ENCODE results near the gene DSCAM.

DSCAM gene

DNA sequence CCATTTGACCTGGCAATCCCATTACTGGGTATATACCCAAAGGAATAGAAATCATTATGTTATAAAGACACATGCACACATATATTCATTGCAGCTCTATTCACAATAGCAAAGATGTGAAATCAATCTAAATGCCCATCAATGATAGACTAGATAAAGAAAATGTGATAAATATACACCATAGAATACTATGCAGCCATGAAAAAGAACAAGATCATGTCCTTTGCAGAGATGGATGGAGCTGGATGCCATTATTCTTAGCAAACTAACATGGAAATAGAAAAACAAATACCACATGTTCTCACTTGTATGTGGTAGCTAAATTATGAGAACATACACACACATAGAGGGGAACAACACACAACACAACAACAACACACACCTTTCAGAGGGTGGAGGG, 731.2 kb downstream of the DSCAM start:
- Histone ChIP-seq H3K9me3 (ENCODE audit: control insufficient read depth, low read length) (no peaks in the 10 kb centered on the region), H3K4me1 (ENCODE audit: control insufficient read depth, insufficient read depth, low read length, poor library complexity, severe bottlenecking) (no peaks in the 10 kb centered on the region), H3K36me3 (ENCODE audit: control insufficient read depth, insufficient read depth, low read length) (no peaks in the 10 kb centered on the region), H3K27me3 (replicated peaks; ENCODE audit: control insufficient read depth, insufficient read depth, low read length, poor library complexity, severe bottlenecking) (no peaks in the 10 kb centered on the region), H3K27ac (ENCODE audit: insufficient read depth, low read length, poor library complexity, severe bottlenecking) (no peak overlapping the region), H3K4me3 (ENCODE audit: insufficient read depth, low read depth, low read length, poor library complexity, severe bottlenecking) (no peak overlapping the region)
- DNase-seq: no peak

DNA sequence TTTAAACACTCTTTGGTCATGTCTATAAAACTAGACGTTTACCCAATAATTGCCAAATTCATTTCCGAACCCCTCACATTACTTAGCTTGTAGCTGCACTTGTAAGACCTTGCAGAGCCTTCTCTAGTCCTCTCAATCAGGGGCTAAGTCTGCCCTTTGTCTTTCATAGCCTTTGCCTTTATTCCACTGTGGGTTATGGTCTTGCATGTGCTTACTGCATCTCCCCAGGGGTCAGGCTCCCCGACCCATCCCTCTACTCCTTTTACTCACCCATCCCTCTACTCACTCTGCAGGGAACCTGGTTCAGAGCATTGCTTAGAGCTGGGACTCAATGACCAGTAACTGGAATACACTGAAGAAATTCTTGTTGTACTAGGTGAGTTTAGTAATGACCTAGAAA, 744.3 kb downstream of the DSCAM start:
- H3K27ac ChIP-seq (ENCODE audit: insufficient read depth, low read length, poor library complexity, severe bottlenecking): no peak overlapping the region
- H3K36me3 ChIP-seq (ENCODE audit: control insufficient read depth, insufficient read depth, low read length): no peaks in the 10 kb centered on the region
- no peaks in the 10 kb centered on the region for H3K9me3 ChIP-seq (ENCODE audit: control insufficient read depth, low read length)
- no peak overlapping the region for H3K4me3 ChIP-seq (ENCODE audit: insufficient read depth, low read depth, low read length, poor library complexity, severe bottlenecking)
- no peak for DNase-seq
- H3K27me3 ChIP-seq (replicated peaks; ENCODE audit: control insufficient read depth, insufficient read depth, low read length, poor library complexity, severe bottlenecking): no peaks in the 10 kb centered on the region
- no peaks in the 10 kb centered on the region for H3K4me1 ChIP-seq (ENCODE audit: control insufficient read depth, insufficient read depth, low read length, poor library complexity, severe bottlenecking)

DNA sequence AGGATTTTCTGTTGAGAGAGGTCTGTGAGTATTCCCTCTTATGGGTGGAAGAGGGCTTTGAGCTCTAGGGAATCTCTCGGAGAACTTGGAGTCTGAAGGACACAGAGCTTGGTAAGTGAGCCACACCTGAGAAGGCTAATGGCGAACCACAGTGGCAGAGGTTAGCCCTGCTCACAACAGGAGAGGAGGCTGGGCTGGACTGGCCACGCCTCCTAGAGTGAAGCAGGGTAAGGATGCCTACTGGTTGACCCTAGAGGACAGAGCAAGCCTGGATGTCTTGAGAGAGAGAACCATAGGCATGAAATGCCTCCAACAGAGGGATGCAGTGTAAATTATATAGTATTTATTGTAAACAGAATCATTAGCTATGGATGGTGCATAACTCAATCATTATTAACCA, 747.1 kb downstream of the DSCAM start:
- no peaks in the 10 kb centered on the region for H3K4me1 ChIP-seq (ENCODE audit: control insufficient read depth, insufficient read depth, low read length, poor library complexity, severe bottlenecking)
- no peaks in the 10 kb centered on the region for H3K27me3 ChIP-seq (replicated peaks; ENCODE audit: control insufficient read depth, insufficient read depth, low read length, poor library complexity, severe bottlenecking)
- H3K9me3 ChIP-seq (ENCODE audit: control insufficient read depth, low read length): no peaks in the 10 kb centered on the region
- H3K4me3 ChIP-seq (ENCODE audit: insufficient read depth, low read depth, low read length, poor library complexity, severe bottlenecking): no peak overlapping the region
- no peak overlapping the region for H3K27ac ChIP-seq (ENCODE audit: insufficient read depth, low read length, poor library complexity, severe bottlenecking)
- no peaks in the 10 kb centered on the region for H3K36me3 ChIP-seq (ENCODE audit: control insufficient read depth, insufficient read depth, low read length)
- DNase-seq: no peak

DNA sequence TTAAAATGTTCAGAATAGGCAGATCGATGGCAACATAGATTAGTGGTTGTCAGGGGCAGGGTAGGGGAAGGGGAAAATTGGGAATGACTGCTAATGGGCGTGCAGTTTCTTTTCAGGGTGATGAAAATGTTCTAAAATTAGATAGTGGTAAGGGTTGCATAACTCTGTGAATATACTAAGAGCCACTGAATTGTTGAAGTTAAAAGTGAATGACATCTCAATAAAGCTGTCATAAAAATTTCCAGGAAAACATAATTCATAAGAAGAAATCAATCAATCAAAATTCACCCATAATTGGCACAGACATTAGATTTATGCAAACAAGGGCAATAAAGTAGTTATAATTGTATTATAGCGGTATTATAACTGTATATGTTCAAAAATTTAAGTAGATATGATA, 751.5 kb downstream of the DSCAM start:
- Histone ChIP-seq H3K4me3 (ENCODE audit: insufficient read depth, low read depth, low read length, poor library complexity, severe bottlenecking) (no peak overlapping the region), H3K27me3 (replicated peaks; ENCODE audit: control insufficient read depth, insufficient read depth, low read length, poor library complexity, severe bottlenecking) (no peaks in the 10 kb centered on the region), H3K36me3 (ENCODE audit: control insufficient read depth, insufficient read depth, low read length) (no peaks in the 10 kb centered on the region), H3K9me3 (ENCODE audit: control insufficient read depth, low read length) (no peaks in the 10 kb centered on the region), H3K27ac (ENCODE audit: insufficient read depth, low read length, poor library complexity, severe bottlenecking) (no peak overlapping the region), H3K4me1 (ENCODE audit: control insufficient read depth, insufficient read depth, low read length, poor library complexity, severe bottlenecking) (no peaks in the 10 kb centered on the region)
- no peak for DNase-seq

DNA sequence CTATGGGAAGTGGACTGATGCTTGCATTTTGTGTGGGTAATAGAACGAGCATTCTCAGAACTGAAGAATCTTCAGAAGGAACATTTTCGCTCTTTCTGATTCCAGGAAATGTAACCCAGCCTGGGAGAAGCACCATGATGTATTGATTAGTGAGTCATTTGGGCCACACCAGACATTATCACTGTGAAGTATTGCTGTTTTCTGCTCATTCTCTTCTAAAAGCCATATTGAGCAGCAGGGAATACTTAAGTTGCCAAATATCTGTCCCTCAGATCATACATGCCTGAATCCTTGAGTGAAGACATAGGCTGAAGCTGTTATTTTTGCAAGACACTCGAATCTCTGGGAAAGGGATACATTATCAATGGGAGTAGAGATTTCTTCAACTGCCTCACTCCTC, 766.6 kb downstream of the DSCAM start:
- H3K36me3 ChIP-seq (ENCODE audit: control insufficient read depth, insufficient read depth, low read length): no peaks in the 10 kb centered on the region
- no peaks in the 10 kb centered on the region for H3K9me3 ChIP-seq (ENCODE audit: control insufficient read depth, low read length)
- H3K27me3 ChIP-seq (replicated peaks; ENCODE audit: control insufficient read depth, insufficient read depth, low read length, poor library complexity, severe bottlenecking): no peaks in the 10 kb centered on the region
- H3K4me3 ChIP-seq (ENCODE audit: insufficient read depth, low read depth, low read length, poor library complexity, severe bottlenecking): no peak overlapping the region
- no peak overlapping the region for H3K27ac ChIP-seq (ENCODE audit: insufficient read depth, low read length, poor library complexity, severe bottlenecking)
- H3K4me1 ChIP-seq (ENCODE audit: control insufficient read depth, insufficient read depth, low read length, poor library complexity, severe bottlenecking): no peaks in the 10 kb centered on the region
- no peak for DNase-seq

DNA sequence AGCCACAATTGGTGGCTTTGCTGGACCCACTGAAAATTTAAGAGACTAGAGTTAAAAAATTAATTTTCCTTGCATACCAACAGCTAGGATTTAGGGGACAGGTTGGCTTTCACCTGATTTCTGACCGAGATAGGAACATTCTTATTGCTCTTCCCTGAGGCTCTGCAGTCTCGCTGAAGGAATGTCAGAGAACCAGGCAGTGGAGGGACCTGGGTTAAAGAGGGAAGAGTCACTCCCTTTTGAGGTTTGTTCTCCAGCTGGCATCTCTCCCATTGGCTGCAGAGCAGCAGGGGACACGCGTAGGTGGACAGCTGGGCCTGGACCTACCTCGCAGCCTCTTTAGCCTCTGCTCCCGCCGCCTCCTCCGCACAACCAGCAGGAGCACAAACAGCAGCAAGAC, 772.2 kb downstream of the DSCAM start:
- H3K36me3 ChIP-seq (ENCODE audit: control insufficient read depth, insufficient read depth, low read length): no peaks in the 10 kb centered on the region
- H3K9me3 ChIP-seq (ENCODE audit: control insufficient read depth, low read length): no peaks in the 10 kb centered on the region
- H3K4me3 ChIP-seq (ENCODE audit: insufficient read depth, low read depth, low read length, poor library complexity, severe bottlenecking): no peak overlapping the region
- no peaks in the 10 kb centered on the region for H3K27me3 ChIP-seq (replicated peaks; ENCODE audit: control insufficient read depth, insufficient read depth, low read length, poor library complexity, severe bottlenecking)
- no peak overlapping the region for H3K27ac ChIP-seq (ENCODE audit: insufficient read depth, low read length, poor library complexity, severe bottlenecking)
- no peaks in the 10 kb centered on the region for H3K4me1 ChIP-seq (ENCODE audit: control insufficient read depth, insufficient read depth, low read length, poor library complexity, severe bottlenecking)
- DNase-seq: no peak

DNA sequence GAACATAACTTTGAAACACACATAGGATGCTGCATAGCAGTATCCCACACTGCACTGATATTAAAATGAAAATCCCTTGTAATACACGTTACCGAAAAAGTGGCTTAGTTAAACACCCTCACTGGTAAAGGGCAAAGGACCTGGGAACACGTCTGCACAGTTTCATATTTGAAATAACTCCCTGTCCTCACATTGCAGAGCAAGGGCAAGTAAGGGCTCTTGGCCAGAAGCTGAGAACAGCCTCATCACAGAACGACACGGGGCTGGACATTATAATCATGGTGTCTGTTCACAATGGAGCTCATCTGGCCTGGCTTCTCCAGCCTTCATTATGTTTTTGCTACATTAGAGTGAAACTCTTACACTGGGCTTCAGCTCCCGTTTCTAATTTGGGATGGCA, 772.8 kb downstream of the DSCAM start:
- H3K27me3 ChIP-seq (replicated peaks; ENCODE audit: control insufficient read depth, insufficient read depth, low read length, poor library complexity, severe bottlenecking): no peaks in the 10 kb centered on the region
- no peaks in the 10 kb centered on the region for H3K9me3 ChIP-seq (ENCODE audit: control insufficient read depth, low read length)
- no peak overlapping the region for H3K27ac ChIP-seq (ENCODE audit: insufficient read depth, low read length, poor library complexity, severe bottlenecking)
- H3K36me3 ChIP-seq (ENCODE audit: control insufficient read depth, insufficient read depth, low read length): no peaks in the 10 kb centered on the region
- no peak overlapping the region for H3K4me3 ChIP-seq (ENCODE audit: insufficient read depth, low read depth, low read length, poor library complexity, severe bottlenecking)
- no peak for DNase-seq
- no peaks in the 10 kb centered on the region for H3K4me1 ChIP-seq (ENCODE audit: control insufficient read depth, insufficient read depth, low read length, poor library complexity, severe bottlenecking)

DNA sequence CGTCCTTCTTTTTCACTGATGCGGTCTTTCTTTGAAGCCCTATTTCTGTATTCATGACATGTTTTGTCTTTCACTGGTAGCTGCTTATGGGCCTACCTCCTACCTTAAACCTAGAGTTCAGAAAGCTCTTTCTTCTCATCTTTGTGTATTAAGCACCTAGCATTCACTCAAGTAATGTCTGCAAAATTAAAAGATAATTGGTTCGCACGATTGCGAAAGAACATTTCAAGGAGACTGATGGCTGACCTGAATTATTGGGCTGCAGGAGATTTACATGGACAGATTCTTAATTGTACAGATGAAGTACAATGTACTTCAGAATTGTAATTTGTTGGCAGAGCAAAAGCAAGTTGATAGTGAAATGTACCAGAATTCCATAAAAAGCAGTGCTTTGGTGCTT, 773.3 kb downstream of the DSCAM start:
- Histone ChIP-seq H3K9me3 (ENCODE audit: control insufficient read depth, low read length) (no peaks in the 10 kb centered on the region), H3K27me3 (replicated peaks; ENCODE audit: control insufficient read depth, insufficient read depth, low read length, poor library complexity, severe bottlenecking) (no peaks in the 10 kb centered on the region)

DNA sequence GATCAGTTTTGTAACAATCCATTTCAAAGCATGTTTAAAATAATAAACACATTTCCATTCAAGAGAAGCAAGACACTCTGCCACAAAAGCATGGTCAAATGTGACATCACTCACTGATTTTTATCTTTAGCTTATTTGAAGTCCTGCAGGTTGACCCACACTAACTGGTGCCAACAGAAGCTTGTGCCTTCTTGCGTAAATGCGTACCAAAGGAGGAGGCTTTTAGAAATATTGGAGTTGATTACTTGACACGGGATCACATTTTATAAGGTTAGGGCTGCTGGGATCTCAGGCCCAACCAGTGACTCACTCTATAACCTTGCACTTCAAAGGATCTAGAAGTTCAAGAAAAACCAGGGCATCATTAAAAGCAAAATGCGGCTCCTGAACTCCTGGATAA, 776.1 kb downstream of the DSCAM start:
- no peaks in the 10 kb centered on the region for H3K27me3 ChIP-seq (replicated peaks; ENCODE audit: control insufficient read depth, insufficient read depth, low read length, poor library complexity, severe bottlenecking)
- no peaks in the 10 kb centered on the region for H3K9me3 ChIP-seq (ENCODE audit: control insufficient read depth, low read length)
- H3K4me1 ChIP-seq (ENCODE audit: control insufficient read depth, insufficient read depth, low read length, poor library complexity, severe bottlenecking): no peaks in the 10 kb centered on the region
- H3K4me3 ChIP-seq (ENCODE audit: insufficient read depth, low read depth, low read length, poor library complexity, severe bottlenecking): no peak overlapping the region
- no peak for DNase-seq
- H3K27ac ChIP-seq (ENCODE audit: insufficient read depth, low read length, poor library complexity, severe bottlenecking): no peak overlapping the region
- H3K36me3 ChIP-seq (ENCODE audit: control insufficient read depth, insufficient read depth, low read length): no peaks in the 10 kb centered on the region

More for the DNA sequence above, 773.3 kb downstream of the DSCAM start:
- no peak for DNase-seq
- H3K27ac ChIP-seq (ENCODE audit: insufficient read depth, low read length, poor library complexity, severe bottlenecking): no peak overlapping the region
- H3K4me1 ChIP-seq (ENCODE audit: control insufficient read depth, insufficient read depth, low read length, poor library complexity, severe bottlenecking): no peaks in the 10 kb centered on the region
- H3K4me3 ChIP-seq (ENCODE audit: insufficient read depth, low read depth, low read length, poor library complexity, severe bottlenecking): no peak overlapping the region
- H3K36me3 ChIP-seq (ENCODE audit: control insufficient read depth, insufficient read depth, low read length): no peaks in the 10 kb centered on the region

DNA sequence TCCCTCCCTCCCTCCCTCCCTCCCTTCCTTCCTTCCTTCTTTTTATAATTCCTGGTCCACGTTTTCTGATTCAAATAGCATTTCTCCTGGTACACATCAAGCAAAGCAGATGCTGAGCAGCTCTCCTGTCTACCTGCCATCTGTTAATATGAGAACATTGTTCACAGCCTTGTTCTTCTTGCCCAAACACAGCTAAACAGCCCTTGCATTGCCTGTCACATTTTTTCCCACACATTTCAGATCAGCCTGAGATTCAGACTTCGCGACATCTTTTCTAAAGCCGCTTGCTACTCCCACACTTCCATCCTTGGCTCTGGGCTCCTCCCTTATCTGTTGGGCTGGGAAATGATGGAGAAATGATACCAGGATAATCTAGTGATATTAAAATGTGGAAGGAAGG, 779.2 kb downstream of the DSCAM start:
- DNase-seq: no peak
- Histone ChIP-seq H3K36me3 (ENCODE audit: control insufficient read depth, insufficient read depth, low read length) (no peaks in the 10 kb centered on the region), H3K27me3 (replicated peaks; ENCODE audit: control insufficient read depth, insufficient read depth, low read length, poor library complexity, severe bottlenecking) (no peaks in the 10 kb centered on the region), H3K27ac (ENCODE audit: insufficient read depth, low read length, poor library complexity, severe bottlenecking) (no peak overlapping the region), H3K9me3 (ENCODE audit: control insufficient read depth, low read length) (no peaks in the 10 kb centered on the region), H3K4me1 (ENCODE audit: control insufficient read depth, insufficient read depth, low read length, poor library complexity, severe bottlenecking) (no peaks in the 10 kb centered on the region), H3K4me3 (ENCODE audit: insufficient read depth, low read depth, low read length, poor library complexity, severe bottlenecking) (no peak overlapping the region)

DNA sequence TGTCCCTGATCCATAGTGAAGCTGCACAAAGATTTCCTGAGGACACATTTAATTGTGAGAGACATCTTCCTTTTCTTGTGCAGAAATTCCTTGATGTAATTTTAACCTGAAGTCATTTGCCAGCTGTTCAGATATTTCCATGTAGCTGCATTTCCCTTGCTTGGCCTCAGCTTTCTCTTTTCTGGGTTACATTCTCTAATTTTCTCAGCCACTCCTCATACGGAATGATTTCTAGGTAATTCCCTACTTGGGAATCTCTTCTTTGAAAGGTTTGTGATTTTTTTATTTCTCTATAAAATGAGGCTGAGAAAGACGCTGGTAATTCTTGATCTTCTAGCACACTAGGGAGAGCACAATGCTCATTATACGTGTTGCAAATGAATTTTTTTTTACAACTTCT, 780.7 kb downstream of the DSCAM start:
- Histone ChIP-seq H3K27ac (ENCODE audit: insufficient read depth, low read length, poor library complexity, severe bottlenecking) (no peak overlapping the region), H3K36me3 (ENCODE audit: control insufficient read depth, insufficient read depth, low read length) (no peaks in the 10 kb centered on the region), H3K27me3 (replicated peaks; ENCODE audit: control insufficient read depth, insufficient read depth, low read length, poor library complexity, severe bottlenecking) (no peaks in the 10 kb centered on the region), H3K4me3 (ENCODE audit: insufficient read depth, low read depth, low read length, poor library complexity, severe bottlenecking) (no peak overlapping the region), H3K4me1 (ENCODE audit: control insufficient read depth, insufficient read depth, low read length, poor library complexity, severe bottlenecking) (no peaks in the 10 kb centered on the region), H3K9me3 (ENCODE audit: control insufficient read depth, low read length) (no peaks in the 10 kb centered on the region)
- DNase-seq: no peak

All from effector memory CD4-positive, alpha-beta T cell (primary cell).